OCI-LY1 (cell line): Measurements from ENCODE around the gene HES5.
"Not testable (repeated sequence)": the region's sequence is repeated elsewhere in the genome, so short reads cannot be mapped to it uniquely, and the experiment has no call there.

ENCODE experiments used
- EZH2 ChIP-seq: fragments of 200-600 bp; sonication (generic), shearing (Covaris generic); IDR thresholded peaks from 2 replicates; pipeline ENCODE4 v1.8.0; 2017; ENCODE audit warnings: borderline replicate concordance, mixed run types, mild to moderate bottlenecking, antibody characterized with exemption, low read length, moderate library complexity, mixed read lengths
- TF ChIP-seq, protein P1 (sequence below): fragments of 200-600 bp; sonication (generic), shearing (Covaris generic); IDR thresholded peaks from 2 replicates; pipeline ENCODE4 v1.5.1; 2017; ENCODE audit warnings: mild to moderate bottlenecking, antibody characterized with exemption, low read length, moderate library complexity, mixed read lengths

GRCh38 chr1:2553076-2553475, 23.0 kb upstream of the HES5 start:
- TF ChIP-seq, protein P1, sequence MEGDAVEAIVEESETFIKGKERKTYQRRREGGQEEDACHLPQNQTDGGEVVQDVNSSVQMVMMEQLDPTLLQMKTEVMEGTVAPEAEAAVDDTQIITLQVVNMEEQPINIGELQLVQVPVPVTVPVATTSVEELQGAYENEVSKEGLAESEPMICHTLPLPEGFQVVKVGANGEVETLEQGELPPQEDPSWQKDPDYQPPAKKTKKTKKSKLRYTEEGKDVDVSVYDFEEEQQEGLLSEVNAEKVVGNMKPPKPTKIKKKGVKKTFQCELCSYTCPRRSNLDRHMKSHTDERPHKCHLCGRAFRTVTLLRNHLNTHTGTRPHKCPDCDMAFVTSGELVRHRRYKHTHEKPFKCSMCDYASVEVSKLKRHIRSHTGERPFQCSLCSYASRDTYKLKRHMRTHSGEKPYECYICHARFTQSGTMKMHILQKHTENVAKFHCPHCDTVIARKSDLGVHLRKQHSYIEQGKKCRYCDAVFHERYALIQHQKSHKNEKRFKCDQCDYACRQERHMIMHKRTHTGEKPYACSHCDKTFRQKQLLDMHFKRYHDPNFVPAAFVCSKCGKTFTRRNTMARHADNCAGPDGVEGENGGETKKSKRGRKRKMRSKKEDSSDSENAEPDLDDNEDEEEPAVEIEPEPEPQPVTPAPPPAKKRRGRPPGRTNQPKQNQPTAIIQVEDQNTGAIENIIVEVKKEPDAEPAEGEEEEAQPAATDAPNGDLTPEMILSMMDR = not testable (repeated sequence)
- not testable (repeated sequence) for TF ChIP-seq EZH2
